NCI-H524 treated with DMSO at 0.1 percent for 48 hours (cell line): ENCODE measurements around the gene SLC22A14.
"Not testable (repeated sequence)": the region's sequence is repeated elsewhere in the genome, so short reads cannot be mapped to it uniquely, and the experiment has no call there.

ENCODE experiments used
- DNase-seq: peaks from one replicate; lab custom pipeline; 2025; lab: John Stamatoyannopoulos, UW

Gene SLC22A14

GRCh38 chr3:38313695-38314094, 31.6 kb downstream of the SLC22A14 start:
- DNase-seq, result no peak

- DNase-seq, result no peak
Observed at GRCh38 chr3:38314112-38314763, 32.1 kb downstream of the SLC22A14 start.

GRCh38 chr3:38314764-38315487, 32.8 kb downstream of the SLC22A14 start:
- DNase-seq, result no peak

- DNase-seq, result no peak
Observed at GRCh38 chr3:38315488-38316230, 33.6 kb downstream of the SLC22A14 start.

GRCh38 chr3:38316356-38317191, 34.5 kb downstream of the SLC22A14 start:
- no peak for DNase-seq

- no peak for DNase-seq
Observed at GRCh38 chr3:38317192-38317759, 35.2 kb downstream of the SLC22A14 start.

- no peak for DNase-seq
Observed at GRCh38 chr3:38318766-38319671, 36.9 kb downstream of the SLC22A14 start.

- not testable (repeated sequence) for DNase-seq
Observed at GRCh38 chr3:38320638-38321037, 38.5 kb downstream of the SLC22A14 start.

GRCh38 chr3:38323060-38323459, 41.0 kb downstream of the SLC22A14 start:
- DNase-seq, result no peak

GRCh38 chr3:38325256-38325655, 43.2 kb downstream of the SLC22A14 start:
- no peak for DNase-seq

GRCh38 chr3:38327335-38328009, 45.4 kb downstream of the SLC22A14 start:
- DNase-seq, result no peak

- no peak for DNase-seq
Observed at GRCh38 chr3:38331257-38332022, 49.3 kb downstream of the SLC22A14 start.

- DNase-seq, result no peak
Observed at GRCh38 chr3:38332201-38332600, 50.1 kb downstream of the SLC22A14 start.

GRCh38 chr3:38334142-38335055, 52.3 kb downstream of the SLC22A14 start:
- DNase-seq, result no peak

GRCh38 chr3:38335263-38335662, 53.2 kb downstream of the SLC22A14 start:
- no peak for DNase-seq

GRCh38 chr3:38337703-38338102, 55.6 kb downstream of the SLC22A14 start:
- DNase-seq, result no peak

- no peak for DNase-seq
Observed at GRCh38 chr3:38343797-38344594, 61.9 kb downstream of the SLC22A14 start.
